Medulla oblongata (tissue), 1 donor: ENCODE data around the gene HHATL.

ENCODE experiments used
- DNase-seq: peaks from one replicate; pipeline ENCODE4 v3.0.0-alpha.2; 2015; ENCODE audit errors: extremely low spot score

The HHATL gene

DNA sequence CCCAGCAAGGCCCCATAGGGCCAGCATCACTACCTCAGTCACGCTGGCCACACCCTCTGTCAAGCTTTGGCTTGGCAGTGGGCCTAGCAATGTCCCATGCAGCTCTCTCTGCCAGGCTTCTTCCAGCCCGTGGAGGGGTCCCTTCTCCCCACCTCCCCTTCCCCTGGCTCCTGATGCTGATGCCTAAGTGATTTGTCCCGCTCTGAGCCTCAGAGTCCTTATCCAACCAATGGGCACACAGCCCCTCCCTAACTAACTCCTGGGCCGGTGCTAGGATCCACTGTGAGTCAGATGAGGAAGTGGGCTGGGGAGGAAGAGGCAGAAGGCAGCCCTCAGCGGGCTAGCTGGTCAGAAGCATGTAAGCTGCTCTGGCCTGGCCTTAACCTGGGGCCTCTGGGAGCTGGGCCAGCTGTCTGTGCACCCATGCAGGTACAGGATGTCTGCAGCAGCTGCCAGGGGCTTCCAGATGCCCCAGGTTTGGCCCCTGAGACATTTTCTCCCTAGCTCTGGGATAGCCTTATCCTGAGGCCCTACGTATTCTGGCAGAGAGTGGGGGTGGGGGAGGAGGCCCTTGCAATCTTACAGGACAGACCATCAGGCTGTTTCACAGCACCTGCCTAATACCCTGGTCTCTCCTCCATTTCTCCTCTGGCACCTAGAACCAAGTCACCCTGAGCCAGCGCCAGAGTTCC lies 49.8 kb downstream of the HHATL start:
- peak; percentile 77 for DNase-seq

DNA sequence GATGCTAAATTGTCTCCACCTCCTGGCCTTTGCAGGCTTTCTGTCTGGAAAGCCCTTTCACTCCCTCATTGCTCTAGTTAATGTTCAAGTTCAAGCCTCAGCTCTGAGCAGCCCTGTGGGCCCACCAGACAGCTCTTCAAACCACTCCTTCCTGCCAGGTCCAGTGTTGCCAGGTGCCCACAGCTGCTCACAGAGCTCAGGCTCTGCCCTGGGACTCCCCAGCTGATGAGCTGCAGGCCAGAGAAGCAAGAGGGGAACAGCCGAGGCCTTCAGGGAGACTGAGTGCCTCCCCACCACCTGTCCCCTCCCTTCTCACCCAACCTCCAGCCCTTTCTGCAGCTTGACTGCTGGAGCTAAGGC lies 50.4 kb downstream of the HHATL start:
- no peak for DNase-seq

DNA sequence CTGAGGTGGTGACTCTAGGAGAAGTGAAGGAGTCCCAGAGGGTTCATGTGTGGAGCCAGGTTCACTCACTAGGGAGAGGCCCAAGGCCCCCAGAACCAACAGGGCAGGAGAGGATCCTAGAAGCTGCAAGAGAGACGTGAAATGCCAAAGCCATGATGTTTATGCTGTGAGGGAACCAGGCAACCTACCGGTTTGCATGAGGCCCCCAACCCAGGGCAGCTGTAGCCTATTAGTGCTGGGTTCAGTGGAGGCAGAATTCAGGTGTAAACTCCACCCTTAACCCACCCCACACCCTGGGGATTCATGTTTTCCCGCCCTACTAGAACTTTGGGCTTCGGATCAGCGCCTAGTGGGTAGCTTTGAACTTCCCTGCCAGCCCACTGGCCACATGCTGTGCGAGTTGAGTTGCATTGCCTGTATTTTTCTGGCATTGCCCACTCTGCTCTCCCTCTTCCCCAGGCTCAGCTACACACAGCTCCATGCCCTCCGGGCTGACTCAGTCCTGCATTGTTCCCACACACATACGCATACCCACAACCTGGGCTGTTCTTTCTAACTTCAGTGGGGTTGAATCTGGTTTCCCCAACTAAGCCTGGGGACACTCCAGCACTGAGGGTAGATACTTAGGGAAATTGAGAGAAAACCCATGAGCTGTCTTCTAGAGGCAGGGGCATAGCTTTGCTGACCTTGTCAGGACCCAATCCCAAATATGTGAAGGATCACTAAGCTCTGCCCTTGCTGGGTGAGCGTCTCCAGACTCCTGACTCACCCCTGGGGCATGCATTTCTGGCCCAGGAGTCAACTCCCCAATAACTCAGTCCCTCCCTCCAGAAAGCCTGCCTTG lies 51.1 kb downstream of the HHATL start:
- DNase-seq: no peak

DNA sequence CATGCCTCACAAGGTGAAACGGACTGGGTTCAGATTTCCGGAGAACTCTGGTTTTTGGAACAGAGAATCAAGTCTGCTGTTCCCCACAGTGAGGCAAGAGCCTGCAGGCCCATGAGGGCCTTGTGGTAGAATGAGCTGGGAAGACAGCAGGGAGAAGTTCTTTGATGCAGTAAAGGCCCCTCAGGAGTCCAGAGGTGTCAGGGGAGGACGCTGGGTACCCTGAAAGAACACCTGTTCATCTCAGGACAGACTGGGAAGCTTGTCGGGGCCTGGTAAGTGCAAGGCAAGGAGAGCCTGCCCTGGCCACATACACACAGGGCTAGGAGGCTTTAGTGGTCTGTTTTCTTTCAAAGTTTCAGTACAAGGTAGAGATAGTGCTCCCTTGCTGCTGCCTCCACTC lies 52.8 kb downstream of the HHATL start:
- no peak for DNase-seq

DNA sequence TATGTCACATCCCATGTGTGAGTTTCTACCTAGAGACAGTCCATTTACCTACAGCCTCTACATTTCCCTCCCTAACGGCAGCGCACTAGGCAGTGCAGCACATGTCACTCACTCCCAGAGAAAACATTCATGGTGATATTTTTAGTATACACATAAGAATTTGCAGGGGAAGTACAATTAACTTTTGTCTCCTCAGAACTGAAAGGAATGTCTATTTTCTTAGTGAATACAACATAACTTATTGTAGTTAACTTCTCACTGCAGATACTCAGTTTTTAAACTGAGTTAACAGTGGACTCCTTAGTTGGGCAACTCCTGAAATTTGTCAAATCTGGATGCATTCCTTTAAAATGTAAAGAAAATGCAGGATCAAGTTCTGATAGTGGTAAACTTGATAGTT lies 53.6 kb downstream of the HHATL start:
- DNase-seq: no peak

DNA sequence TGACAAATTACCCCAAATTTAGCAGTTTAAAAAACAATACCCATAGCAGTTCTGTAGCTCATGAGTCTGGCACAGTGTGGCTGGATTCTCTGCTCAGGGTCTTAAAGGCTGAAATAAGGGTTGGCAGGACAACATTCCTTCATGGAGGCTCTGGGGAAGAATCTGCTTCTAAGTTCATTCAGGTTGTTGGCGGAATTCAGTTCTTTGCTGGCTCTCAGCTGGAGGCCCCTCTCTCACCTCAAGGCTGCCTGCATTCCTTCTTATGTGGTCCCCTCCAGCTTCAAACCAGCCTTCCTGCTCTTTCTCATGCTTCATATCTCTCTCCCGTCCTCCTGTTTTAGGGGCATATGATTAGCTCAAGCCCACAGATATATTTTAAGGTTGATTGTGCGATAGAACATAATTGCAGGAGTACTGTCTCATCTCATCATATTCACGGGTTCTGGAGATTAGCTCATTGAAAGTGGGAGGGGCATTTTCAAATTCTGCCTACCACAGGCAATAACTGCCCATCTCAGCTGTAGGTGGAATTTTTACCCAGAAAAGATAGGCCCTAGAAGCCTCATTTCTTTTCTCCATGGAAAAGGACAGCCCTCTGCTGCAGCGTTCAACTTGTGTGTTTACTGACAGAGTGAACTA lies 54.7 kb downstream of the HHATL start:
- DNase-seq: no peak
